Stimulated activated CD4-positive, alpha-beta T cell treated with anti-CD3 and anti-CD28 coated beads, Interleukin-2, amount 100 ng/mL, for 4 hours (primary cell): ENCODE measurements around the gene COPS4.
"Not testable (repeated sequence)": the region's sequence is repeated elsewhere in the genome, so short reads cannot be mapped to it uniquely, and the experiment has no call there.

Experiments used
- DNase-seq: peaks from one replicate; pipeline ENCODE4 v3.0.0-alpha.2; 2020; ENCODE audit warnings: low read depth

The COPS4 gene

GRCh38 chr4:83084956-83085355 lies 50.0 kb downstream of the COPS4 start:
- DNase-seq = not testable (repeated sequence)

DNA sequence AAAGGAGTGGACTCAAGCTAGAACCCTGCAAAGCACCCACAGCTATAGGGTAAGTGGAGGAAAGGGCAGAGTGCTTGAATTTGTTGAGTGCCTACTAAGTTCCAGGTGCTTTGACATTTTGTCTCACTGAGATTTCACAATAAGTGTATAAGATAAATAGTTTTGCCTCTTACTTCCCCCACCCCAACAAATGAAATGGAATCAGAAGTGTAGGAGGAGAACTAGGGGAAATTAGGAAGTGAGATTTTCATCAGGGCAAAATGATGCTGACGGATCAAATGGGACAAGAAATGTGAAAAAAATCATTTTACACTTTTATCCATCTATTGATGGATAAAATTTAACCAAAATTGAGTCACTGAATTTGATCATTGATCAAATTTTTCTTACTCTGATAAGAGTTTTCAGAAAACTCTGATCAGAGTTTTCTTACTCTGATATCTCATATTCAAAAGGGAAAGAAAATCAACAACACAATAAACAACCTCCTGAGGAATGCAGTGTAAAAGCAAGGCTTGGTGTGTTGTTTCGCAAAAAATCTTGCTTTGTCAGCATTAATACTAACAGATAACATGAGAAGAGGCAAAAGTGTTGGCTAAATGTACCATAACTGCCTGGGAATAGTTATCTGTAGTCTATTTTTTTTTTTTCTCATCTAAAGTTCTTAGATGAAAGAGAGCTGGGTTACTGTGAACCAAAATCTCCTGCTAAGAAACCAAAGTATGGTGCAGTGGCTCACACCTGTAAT lies 54.6 kb downstream of the COPS4 start:
- DNase-seq = no peak

- no peak for DNase-seq
These were observed 58.2 kb downstream of the COPS4 start for GRCh38 chr4:83093060-83093640.

DNA sequence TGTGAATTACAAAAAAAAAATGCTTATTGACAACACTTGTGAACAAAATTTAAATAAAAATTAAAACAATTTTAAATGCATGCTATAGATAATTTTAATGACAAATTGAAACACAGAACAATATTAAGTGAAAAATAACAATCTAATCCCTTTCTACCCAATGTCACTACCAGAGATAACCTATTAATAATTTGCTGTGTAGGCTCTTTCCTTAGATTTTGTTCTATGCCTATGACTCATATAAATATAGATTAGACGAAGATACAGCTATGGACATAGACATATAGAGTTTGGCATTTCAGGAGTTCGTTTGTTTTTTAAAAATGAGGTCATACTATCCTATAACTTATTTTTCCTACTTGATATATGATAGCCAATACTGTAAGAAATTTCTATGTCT lies 61.4 kb downstream of the COPS4 start:
- DNase-seq = no peak

GRCh38 chr4:83104991-83105390 lies 70.0 kb downstream of the COPS4 start:
- DNase-seq = no peak

GRCh38 chr4:83107631-83108030 lies 72.6 kb downstream of the COPS4 start:
- DNase-seq = no peak

DNA sequence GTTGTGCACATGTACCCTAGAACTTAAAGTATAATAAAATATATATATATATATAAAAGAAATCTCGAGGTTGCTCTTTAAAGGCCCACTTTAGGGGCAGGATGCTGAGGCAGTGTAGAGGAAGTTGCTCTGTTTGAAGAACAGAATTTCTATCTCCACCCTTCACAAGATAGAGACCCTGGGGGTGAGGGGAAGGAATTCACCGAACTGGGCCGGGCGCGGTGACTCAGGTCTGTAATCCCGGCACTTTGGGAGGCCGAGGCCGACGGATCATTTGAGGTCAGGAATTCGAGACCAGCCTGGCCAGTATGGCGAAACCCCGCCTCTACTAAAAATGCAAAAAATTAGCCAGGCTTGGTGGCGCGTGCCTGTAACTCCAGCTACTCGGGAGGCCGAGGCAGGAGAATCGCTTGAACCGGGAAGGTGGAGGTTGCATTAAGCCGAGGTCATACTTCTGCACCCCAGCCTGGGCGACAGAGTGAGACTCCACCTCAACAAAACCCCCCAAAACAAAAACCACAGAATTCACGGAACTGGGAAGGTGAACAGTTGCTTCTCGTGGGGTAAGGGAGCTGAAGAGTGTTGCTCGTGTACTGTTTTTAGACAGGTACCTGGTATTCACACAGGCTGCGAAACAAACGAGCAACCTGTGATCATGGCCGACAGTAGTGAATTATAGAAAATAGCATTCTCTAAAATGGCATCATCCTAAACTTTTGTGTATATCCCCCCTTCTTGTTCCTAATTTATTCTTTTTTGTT lies 73.3 kb downstream of the COPS4 start:
- DNase-seq = no peak

GRCh38 chr4:83109480-83110222 lies 74.7 kb downstream of the COPS4 start:
- DNase-seq = no peak

- peak; percentile 82 for DNase-seq
These were observed 75.4 kb downstream of the COPS4 start for GRCh38 chr4:83110223-83110945.

- DNase-seq = no peak
These were observed 76.2 kb downstream of the COPS4 start for GRCh38 chr4:83110970-83111750.

GRCh38 chr4:83111751-83112141 lies 76.8 kb downstream of the COPS4 start:
- not testable (repeated sequence) for DNase-seq

- no peak for DNase-seq
These were observed 77.2 kb downstream of the COPS4 start for GRCh38 chr4:83112231-83112630.

DNA sequence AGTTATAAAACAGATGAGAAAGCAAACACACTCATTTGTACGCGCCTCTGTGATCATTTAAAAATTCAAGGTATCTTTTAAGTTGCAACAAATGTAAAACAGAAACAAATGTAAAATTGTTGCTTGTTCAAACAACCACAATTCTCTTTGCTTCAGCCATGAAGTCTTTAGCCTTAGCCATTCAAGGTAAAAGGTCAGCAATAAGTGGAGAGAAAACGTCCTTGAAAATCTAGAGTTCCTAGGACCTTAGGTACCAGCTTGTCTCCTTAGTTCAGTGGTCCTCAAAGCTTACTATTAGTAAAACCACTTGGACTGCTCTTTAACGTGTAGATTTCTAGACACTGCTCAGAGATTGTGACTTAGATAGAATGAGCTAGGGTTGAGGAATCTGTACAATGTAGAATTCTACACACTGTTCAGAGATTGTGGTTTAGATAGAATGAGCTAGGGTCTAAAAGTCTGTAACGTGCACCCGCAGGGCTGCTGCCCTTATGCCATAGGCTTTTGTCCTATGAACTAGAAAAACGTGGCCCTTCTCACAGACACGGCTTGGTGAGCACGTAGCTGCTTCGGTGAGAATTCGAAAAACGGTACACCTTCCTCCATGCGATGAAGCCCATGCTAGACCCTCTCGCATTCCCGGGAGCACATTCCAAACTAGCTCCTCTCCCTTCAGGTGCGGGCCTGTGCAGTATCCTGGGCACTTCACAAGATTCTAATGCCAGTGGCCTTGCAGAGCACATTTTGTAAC lies 77.9 kb downstream of the COPS4 start:
- DNase-seq = no peak

- DNase-seq = no peak
These were observed 78.4 kb downstream of the COPS4 start for GRCh38 chr4:83113429-83113786.

- DNase-seq = no peak
These were observed 79.6 kb downstream of the COPS4 start, which contains the start of gene PLAC8 for GRCh38 chr4:83114576-83114975. TSS of gene PLAC8 (minus strand) at chr4:83114729. CDS start at chr4:83107921, 6,808 bp downstream.

DNA sequence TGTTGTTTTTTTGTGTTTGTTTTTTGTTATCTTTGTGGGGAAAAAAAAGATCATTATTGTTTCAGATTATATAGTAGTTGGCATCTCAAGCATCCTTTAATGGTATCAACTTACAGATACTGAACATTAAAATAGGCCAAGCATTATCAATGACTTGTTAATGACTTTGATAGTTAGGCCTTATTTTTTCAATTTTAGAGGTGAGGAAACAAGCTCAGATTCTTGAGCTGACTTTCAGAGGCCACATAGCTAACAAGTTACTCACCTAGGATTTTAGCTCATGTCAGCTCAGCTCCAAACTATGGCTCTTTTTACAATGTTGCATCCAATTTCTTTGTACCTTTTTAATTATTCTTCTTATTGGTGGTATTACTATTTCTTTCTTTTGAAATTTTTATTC lies 80.0 kb downstream of the COPS4 start:
- no peak for DNase-seq

DNA sequence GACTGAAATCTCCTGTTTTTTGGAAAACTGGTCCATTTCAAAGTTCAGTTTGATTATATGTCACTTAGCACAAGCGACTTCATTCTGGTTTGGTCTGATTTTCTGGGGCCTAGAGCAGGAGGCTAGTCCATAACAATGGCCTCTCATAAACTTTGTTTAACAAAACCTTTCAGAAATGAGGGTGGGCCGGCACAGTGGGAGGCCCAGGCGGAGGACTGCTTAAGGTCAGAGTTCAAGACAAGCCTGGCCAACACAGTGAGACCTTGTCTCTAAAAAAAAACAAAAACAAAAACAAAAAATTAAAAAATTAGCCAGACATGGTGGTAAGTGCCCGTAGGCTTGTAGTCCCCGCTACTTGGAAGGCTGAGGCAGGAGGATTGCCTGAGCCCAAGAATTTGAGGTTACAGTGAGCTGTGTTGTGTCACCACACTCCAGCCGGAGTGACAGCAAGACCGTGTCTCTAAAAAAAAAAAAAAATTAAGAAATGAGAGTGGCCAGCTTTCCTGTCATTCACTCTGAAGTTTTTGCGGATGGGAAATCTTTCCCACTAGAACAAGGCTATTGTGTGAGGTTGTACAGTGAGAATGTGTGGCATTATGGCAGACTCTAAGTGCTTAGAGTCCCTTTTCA lies 80.8 kb downstream of the COPS4 start:
- DNase-seq = no peak

DNA sequence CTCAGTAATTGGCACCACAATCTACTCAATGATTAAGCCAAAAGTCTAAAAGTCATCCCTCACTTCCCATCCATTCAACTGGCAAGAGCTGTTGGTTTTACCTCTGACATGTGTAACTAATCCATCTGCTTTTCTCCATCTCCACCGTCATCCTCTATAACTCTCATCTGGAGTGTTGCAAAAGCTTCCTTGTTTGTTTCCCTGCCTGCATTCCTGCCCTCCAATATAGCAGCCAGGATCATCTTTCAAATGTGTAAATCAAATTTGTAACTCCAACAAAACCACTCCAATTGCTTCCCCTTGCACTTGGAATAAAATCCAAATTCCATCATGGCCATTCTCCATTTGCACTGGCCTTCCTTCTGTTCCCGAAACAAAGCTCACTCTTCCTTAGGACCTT lies 83.9 kb downstream of the COPS4 start:
- no peak for DNase-seq

GRCh38 chr4:83121246-83121645 lies 86.3 kb downstream of the COPS4 start:
- no peak for DNase-seq
